Measurements from ENCODE around the gene PICK1. TPM values are rescaled to one million over a fixed set of nuclear protein-coding genes. Genes with fewer than 3 reads are reported as not detected.
A peak's percentile ranks its signal among the peaks of the same experiment; 100 is the strongest.

The PICK1 gene
- total and polyA plus RNA-seq, 2 of the 13 experiments (the other 11 are each of a cell fraction or from before 2014, with no cell fraction given): 19.3 to 25.3 TPM

GRCh38 chr22:38018938-38019827 is 38.0 kb upstream of the PICK1 start:
- Histone ChIP-seq H2AFZ (ENCODE audit: low read length) (no peak overlapping the region), H3K27me3 (ENCODE audit: control insufficient read depth in 1 of 2, insufficient read depth in 2 of 2, low read length in 2 of 2) (no peaks in the 10 kb centered on the region; a peak in 1 of 5 replicates), H3K4me3 (replicated peaks in 1 of 3; ENCODE audit: insufficient read depth in 1 of 3, low read depth in 2 of 3, low read length in 3 of 3) (no peak overlapping the region), H3K36me3 (replicated peaks in 1 of 2; ENCODE audit: control insufficient read depth in 1 of 2, insufficient read depth in 2 of 2, low read length in 2 of 2) (no peaks in the 10 kb centered on the region), H4K20me1 (ENCODE audit: insufficient read depth, low read length) (no peaks in the 10 kb centered on the region), H3K4me2 (ENCODE audit: low read depth, low read length) (peak overlapping the region; percentile 66), H3K79me2 (ENCODE audit: insufficient read depth, low read length) (no peaks in the 10 kb centered on the region), H3K27ac (ENCODE audit: extremely low read length, insufficient read depth, low read length) (no peak overlapping the region), H3K9me3 (ENCODE audit: low read length) (no peaks in the 10 kb centered on the region; the same call in 1 of the 2 replicates), H3K9ac (ENCODE audit: insufficient read depth, low read depth, low read length) (no peak overlapping the region), H3K4me1 (ENCODE audit: insufficient read depth, low read length) (peaks cover 57% of the 10 kb centered on the region)
- 56% methylated on average over 13 of the region's 19 CpGs for WGBS (ENCODE audit: low lambda C conversion rate)
- TF ChIP-seq ZNF687 (CRISPR knock-in tag; IDR thresholded peaks at IDR 0.05): 0 out of 2 replicates have a peak, but pooled peaks have one; percentile 6
- no peak for TF ChIP-seq NR3C1 (CRISPR knock-in tag; IDR thresholded peaks at IDR 0.05)
- 0 out of 2 replicates have a peak, but pooled peaks have one; percentile 35 for TF ChIP-seq HNRNPL (IDR thresholded peaks at IDR 0.05; ENCODE audit: low read depth, low read length)
- DNase-seq (ENCODE audit: low spot score): no peak
- ChIA-PET CTCF (ENCODE audit: low intra/inter-chr PET ratio, low total read pairs) (no interaction called here), POLR2A (no interaction called here)
- no TSS peak for BruUV-seq (replicated peaks)
- intact Hi-C loops (cut with micrococcal nuclease; ENCODE audit: unreplicated experiment) (no loop called here), in situ Hi-C loops (cut with HindIII; ENCODE audit: extremely low pct_ligation_motif_present, low pct_unique_long_range_greater_than_20kb) (no loop called here)
- ATAC-seq: no peak
- no peak for FAIRE-seq

Measured in HepG2 (cell line).